ENCODE data around the gene HS2ST1. TPM values are rescaled to one million over a fixed set of nuclear protein-coding genes. Genes with fewer than 3 reads are reported as not detected.

Gene HS2ST1
- total RNA-seq, 3 donors from 2014 or later (not counting 1 experiment from before 2014, with no cell fraction given), result 12.5 to 18.4 (median 14.3) TPM

Other genes with a start within 250 kb of the HS2ST1 start
- gene SH3GLB1, start 210.1 kb upstream of the HS2ST1 start, total RNA-seq, result 100 to 1,000 TPM in 2 of 3 donors, 10 to 100 TPM in 1; 98.1 to 114 (median 109) TPM
- gene SELENOF, start 509 bp upstream of the HS2ST1 start, total RNA-seq, result 100 to 1,000 TPM; 124 to 163 (median 137) TPM